ENCODE results near the gene TBX15.
A peak's percentile ranks its signal among the peaks of the same experiment; 100 is the strongest.

The TBX15 gene

DNA sequence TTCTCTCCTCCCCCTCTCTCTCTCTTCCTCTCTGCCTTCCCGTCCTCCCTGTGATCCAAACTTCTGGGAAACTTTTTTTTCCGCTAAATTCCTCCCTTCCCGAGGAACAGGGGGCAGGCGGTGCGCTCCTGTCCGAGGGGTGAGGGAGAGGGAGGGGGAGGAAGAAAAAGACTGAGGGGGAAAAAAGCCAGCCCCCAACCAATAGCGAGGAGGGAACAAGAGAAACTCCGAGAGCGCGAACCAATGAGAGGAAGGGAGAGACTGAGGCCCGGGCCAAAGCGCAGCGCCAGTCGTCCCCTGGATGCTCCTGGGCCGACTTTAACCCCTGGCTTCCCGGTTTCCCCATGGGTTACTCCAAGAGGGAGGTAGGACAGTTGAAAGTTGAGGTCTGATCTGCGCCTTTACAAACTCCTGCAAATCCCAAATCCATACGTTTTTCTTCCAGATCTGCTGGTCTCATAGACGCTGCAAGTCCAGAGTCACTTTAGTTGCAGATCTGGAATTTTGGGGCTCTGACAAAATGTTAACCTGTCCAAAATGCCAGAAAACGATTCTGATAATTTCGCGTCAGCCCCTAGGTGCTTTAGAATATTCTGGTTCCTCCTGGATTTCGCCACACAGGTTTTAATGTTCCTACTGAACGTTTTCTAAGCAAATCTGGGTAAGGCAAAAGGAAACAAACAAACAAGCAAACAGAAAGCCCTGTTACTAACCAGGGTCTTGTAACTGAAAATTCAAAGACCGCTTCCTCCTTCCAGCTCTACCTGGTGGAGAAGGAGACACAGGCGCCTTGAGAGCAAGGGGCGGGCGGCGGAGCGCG, at the start of gene TBX15:
TSS of gene TBX15 (minus strand) at position 158 of the 820 bp plus-strand sequence. CDS start 548 bp downstream, outside the sequence.
- DNase-seq: no peak

DNA sequence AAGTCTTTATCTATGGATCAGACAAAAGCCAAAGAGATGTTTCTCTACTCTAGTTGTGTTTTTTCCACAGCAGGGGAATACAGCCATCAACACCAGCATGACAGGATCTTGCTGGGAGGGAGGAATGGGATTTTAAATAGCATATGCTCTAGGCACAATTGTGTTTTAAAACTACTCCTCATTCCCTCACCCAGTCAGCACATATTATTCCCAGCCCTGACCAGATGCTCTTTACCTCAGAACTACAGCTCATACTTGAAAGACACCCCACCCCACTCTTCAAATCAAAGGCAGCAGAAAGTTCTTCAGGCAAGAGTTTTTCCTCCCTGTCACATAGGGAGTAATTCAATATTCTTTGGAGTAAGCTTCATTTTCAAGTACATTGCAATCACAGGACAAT, 46.2 kb upstream of the TBX15 start:
- DNase-seq: no peak

DNA sequence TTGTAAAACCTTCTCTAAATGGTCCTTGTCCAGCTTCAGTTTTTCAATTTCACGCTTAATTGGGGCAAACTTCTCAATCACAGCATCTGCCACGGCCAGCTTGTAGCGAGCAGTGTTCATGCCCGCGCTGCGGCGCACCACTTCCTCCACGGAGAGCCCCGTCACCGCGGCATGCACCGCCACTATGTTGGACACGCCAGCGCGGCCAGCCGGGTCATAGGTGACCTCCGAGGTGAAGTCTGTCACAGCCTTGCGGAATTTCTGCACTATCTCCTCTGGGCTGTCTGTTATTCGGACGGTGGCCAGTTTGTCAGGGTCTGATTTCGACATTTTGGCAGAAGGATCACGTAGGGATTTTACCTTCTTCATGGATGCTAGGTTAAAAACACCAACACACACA, 44.8 kb upstream of the TBX15 start:
- no peak for DNase-seq

DNA sequence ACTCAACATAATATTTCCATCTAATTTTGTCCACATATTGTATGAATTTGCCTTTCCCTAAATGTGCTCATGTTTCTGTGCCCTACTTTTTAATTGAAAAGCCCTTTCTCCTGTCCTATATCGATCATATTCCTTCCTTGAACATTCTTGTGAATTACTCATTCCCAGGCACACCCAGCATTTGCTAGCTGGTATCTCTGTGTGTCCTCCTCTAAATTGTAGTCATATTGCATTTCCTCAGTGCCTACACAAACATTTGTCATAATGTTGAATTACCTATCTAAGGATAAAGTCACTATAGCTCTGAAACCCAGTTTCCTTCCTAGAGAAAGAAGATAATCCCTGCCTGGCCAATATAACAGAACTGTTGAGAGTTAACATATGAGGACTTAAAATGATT, 39.6 kb upstream of the TBX15 start:
- no peak for DNase-seq

DNA sequence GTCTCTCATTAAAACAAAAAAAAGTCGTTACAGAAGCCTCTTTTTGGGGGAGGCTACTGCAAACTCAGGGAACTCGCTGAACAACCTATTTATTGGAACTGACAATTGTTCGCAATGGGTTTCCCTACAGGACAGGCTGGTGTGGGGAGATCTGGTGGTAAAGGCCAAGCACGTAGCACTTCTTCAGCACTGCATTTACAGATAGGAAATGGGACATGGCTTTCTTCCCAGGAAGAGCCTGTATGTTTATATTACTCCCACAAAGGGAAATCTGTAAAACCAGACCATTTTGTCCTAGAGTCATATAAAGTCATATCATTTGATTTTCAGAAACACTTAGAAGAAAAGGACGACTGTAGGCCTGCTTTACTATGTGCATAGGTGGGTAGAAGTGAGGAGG, 38.8 kb upstream of the TBX15 start:
- no peak for DNase-seq

DNA sequence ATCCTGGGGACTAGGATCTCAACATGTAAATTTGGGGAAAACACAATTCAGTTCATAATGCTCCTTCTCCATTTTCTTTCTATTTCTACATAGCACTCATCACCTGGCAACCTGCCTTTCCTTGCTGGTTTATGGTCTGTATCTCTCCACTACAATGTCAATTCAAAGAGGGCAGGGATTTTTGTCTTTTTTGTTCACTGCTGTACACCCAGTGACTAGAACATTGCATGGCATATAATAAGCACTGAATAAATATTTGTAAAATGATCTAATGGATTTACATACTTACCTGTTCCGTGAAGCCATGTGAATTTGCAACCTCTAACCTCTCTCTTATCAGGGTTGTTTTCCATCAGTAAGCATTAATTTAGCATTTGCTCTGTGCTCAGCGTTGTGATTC, 27.4 kb upstream of the TBX15 start:
- no peak for DNase-seq

DNA sequence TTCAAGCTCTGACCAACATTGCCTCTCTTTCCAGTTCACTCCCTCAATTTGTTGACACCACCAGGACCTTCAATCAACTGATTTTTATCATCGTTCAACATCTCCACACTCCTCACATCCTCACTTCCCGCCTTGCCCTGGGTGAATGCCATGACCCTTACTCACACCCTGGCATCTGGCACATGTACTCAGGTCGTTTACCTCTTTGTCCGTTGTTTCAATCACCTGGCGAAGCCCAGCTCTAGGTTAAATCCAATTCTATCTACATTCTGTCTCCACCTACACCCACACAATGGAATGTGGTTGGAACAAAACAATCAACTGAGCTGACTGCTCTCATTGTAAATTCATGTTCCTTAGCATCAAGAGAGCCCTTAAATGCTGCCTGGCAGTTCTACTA, 24.2 kb upstream of the TBX15 start:
- DNase-seq: no peak

DNA sequence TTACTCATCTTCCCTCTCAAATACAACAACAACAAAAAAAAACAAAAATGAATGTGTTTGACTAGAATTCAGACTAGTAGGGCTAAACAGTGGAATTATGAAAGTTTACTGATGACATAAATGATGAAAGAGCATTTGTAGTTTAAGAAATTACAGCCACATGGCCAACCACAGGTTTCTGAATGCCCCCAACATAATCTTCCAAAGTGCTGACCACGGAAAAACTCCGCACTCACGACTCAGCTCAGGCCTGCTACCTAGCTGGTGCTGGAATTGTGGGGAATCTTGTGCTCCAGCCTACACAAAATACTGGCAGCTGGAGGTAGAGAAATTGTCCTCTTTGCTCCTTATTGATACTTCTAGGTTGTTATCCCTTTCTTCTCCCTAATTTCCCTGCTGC, 23.6 kb upstream of the TBX15 start:
- DNase-seq: no peak

DNA sequence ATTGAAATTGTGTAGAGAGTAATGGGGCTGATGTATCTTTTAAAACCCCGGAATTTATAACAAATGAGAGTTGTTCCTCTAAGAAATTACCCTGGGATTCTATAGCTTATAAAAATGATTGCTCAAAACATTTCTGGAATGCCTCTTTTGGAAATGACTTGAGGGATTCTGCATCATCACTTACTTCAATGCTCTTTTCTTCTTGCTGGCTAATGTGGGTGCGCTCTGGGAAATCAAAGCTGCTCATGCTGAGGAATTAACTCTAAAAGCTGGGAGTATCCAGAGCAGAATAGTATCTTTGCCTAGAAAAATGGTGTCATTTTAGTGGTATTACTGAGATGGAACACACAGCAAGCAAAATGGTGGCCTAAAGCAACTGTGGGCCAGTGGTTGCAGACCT, 23.0 kb upstream of the TBX15 start:
- no peak for DNase-seq

DNA sequence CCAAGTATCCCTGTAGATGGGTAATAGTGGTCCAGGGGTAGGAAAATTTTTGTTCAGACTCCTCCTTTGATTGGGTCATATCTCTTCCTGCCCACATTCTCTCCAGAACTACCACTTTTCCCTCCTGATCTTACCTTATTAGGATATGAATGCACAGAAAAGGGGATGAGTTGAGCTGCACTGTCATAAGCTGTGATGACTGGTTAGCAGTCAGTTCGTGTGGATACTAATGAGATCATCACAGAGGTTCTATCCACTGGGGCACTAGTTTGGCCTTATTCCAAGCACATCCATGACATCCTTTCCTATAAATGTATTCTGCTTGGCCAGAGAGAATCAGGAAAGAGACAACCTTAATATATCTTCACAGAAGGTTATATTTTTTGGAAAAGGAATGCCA, 22.1 kb upstream of the TBX15 start:
- DNase-seq: no peak

DNA sequence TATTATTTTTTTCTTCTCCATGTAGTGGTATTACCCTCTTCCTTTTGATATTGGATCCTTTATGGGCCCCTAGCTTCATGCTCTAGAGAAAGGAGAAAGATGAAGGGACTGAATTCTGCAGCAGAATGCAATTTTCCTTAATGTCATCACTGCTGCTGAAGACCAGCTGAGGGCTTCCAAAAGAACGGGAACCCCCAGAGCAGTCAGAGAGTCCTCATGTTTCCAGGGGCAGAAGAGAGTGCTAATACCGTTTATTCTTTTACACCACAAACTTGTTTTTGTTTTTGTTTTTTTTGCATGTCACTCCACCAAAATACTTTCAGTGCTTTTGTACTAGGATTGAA, 21.1 kb upstream of the TBX15 start:
- DNase-seq: no peak

DNA sequence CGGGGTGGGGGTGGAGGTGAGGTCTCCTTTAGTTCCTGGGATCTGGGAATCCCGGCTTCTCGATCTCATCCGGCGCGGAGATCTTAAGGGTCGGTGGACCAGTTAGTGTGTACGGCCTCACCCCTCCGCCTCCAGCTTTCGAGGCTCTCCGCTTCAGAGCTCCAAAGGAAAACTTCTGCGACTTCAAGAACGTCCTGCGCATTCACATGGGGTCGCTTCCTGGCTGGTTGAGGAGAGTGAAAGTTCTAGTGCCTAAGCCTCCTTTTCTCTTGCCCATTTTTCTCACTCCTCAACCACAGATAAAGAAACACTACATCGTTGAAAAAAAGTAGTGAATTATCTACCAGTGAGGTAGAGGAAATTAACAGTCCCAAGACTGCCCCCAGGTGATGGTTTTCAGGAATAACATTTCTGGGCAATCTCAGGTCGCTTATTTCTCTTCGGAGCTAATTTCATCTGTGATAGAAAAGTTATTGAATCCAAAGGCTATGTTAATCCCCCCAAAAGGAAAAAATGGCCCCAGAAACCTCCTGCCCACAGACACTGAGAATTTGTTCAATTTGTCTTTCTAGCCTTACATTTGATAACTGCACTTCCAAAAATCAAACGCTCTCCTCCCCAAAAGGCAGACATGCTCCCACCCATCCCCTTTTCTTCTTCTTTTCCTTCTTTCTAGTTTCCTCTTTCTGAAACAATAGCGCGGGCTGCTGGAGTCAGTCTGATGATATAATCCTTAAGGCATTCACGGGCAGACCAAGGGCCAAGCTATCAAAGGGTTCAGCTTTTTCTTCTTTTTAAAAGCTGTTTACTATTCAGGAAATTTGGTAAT, 20.6 kb upstream of the TBX15 start:
- DNase-seq: peak; percentile 9

DNA sequence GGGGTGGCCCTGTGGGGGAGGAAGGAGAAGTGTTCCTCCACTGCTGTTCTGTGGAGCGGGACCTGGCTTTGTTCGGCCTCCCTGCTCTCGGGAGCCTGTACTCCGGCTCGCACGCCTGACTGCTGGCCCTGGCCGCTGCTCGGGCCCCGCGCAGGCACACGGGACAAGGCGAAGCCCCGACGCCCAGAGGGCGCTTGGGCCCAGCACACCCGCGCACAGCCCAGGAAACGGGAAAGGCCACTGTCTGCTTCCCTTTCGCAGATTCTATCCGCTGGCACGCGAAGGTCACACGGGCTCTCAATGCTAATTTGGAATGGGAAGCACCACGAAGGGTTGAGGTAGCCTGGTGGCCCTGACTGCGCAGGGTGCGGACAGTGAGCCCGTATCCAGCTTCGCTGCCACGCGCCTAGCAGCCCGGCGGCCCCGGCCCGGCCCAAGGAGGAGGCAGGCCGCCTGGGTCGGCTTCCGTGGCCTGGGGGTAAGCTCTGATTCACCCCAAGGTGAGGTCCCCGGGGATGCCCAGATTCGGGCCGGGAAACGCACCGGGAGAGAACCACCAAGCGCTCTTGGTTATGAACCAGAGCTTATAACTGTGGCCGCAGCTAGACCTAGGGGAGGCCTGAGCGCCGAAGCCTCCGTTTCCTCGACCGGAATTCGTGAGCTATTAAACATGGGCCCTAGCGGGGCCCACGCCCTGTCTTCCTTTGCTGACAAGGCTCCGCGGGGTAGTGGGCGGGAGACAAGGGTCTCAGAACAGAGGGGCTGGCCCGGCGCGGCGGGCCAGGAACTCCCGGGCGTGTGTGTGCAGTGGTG, 19.7 kb upstream of the TBX15 start:
- no peak for DNase-seq

DNA sequence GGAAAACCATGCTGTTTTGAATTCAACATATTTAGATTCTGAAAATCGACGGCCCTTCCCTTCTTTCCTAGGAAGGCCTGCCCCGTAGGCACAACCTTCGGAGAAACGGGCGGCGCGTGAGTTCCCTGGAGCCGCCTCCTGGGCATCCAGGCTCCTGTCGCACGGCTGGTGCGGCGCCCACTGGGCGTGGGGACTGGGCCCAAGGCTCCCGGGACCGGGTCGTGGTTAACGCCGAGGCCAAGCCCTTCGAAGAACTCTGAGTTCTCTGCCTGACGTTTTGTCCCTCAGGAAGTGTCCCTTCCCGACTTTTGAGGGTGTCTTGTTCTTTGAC, 19.2 kb upstream of the TBX15 start:
- DNase-seq: no peak

DNA sequence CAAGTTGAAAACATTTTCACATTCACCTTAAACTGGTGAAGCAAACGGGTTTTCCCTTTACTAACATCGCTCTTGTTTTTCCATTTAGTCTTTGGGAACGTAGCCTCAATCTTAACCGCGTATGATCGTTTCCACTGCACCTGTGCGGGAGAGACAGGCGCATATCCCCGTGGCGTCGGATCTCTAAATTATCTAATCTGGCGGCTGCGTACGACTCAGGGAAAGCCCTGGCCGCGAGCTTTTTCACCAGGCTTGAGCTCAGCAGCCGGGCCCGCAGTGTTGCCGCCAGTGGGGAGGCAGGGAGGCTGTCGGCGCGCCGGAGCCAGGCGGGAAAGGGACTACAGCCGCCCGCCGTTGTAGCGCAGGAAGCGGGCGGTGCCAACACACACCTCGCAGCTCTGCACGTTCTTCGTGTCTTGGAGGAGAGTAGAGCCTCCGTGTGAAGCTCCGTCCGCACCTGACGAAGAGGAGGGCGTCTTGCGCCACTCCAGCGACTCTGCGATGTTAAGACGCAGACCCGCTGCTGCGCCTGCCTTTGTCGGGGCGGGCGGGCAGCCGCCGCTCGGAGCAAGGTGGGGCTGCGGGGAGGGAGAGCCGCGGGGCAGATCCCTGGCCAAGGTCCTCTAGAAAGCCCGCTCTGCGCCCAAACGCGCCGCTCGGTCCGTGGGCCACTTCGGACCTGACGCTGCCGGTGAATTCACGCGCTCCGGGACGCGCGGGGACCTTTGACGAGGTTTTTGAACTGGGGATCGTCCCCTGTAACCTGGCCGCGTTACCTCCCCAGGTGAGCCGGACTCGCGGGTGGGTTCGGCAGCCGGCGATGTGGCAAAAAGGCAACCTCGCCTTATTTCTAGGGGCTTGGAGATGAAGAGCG, 18.5 kb upstream of the TBX15 start:
- no peak for DNase-seq

DNA sequence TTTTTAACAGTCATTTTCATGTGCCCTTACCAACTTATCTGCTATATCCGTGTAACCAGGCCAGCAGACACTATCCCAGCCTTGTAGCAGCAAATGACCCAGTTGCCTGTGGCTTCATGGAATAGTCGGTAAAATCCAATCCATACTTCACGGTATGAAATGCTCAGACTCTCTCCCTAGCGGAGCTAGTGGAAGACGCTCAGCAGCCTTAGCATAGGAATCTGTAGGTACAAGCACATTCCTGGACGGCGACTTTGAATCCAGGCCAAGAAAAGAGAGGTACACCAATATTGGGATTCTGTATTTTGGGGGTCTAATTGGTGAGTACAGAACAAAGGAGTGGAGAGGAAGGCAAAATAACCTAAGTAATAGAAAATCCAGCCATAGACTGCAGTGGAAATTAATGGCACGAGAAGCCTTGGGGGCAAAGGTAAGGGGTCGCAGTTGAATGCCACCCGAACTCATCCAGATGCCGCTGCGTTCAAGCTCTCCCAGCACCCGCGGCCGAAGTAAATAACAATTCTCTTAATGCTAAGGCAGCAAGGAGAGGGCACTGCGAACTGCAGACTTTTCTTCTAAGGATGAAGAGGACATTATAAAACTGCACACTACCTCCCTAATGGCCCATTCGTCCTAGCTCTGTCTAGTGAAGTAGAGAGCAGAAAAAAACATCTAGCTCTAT, 17.7 kb upstream of the TBX15 start:
- DNase-seq: no peak

DNA sequence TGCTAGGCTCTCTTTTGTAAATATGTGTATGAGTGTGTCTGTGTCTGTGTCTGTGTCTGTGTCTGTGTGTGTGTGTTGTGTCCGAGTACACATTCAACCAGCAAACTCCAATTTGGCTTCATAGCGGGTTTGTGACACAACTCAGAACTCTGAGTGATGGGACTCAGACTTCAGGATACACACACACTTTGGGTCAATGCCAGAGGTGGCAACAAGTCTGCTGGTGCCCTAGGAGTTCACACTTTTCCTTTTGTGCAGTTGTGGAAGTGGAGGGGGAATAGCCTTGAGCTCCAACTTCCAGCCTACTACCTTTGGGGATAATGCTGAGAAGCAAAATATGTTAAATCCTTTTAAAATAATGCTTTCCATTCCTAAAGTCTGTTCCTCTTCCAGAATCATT, 16.6 kb upstream of the TBX15 start:
- DNase-seq: no peak

DNA sequence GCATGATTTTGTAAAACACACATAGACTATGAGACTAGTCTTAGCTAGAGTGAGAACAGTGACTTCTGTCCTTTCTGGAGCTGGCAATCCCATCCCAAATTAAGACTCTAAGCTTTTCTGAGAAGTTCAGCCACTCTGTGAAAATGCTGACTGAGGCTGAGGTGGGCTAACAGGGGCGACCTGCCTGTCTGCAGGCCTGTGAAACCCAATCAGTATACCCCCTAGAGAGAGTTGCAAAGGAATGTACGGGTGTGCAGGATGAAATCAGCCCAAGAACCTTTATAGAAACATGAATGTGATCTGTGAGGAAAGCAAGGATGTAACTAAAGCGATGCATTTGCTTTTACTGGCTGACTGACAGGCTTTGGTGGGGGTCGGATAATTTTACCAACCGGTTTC, 16.0 kb upstream of the TBX15 start:
- DNase-seq: no peak

DNA sequence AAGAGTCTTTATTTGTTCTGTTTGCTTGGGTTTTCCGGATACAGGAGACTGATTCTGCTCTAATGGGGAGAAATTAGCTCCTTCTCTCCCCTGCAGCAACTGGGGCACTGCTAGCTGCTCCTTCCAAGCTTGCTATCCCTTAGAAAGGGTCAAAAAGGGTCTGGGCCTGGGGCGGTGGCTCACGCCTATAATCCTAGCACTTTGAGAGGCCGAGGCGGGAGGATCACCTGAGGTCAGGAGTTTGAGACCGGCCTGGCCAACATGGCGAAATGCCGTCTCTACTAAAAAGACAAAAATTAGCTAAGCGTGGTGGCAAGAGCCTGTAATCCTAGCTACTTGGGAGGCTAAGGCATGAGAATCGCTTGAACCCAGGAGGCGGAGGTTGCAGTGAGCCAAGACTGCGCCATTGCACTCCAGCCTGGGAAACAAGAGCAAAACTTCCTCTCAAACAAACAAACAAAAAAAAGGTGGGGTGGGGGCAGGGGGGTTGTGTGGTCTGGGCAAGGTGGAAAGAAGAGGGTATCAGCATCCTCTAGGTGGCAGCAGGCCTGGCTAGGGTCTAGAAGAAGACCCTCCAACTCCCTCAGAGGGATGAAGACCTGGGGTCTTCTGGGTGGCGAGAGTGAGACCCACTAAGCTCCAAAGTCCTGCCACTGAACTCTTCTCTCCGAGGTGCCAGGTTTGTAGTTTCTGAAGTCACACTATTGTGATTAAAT, 15.4 kb upstream of the TBX15 start:
- DNase-seq: no peak

DNA sequence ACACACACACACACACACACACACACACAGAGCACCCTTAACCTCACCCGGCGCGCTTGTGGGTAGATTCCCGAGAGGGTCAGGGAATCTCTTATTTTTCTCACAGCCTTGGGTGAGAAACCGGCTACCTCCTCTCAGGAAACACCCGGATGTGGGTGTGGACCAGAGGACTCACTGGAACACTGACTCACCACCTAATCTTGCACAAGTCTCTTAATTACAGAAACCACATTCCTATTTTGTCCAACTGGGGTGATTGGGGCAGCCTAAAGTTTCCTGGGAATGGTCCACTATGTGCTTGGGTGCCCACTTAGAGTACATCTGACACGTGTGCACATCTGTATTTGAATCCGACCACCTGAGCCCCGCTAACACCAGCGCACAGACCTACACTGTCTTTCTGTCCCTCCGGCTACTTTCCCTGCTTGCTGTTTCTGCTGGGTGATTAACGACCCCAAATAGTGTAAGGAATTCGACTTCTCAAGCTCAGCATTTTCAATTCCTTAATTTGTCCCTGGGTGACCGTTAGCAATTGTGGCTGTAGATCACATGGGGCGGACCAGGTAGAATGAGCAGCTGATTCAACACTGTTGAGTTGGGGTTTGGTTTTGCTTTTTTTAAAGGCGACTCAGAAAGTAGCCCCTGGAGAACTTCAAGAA, 14.0 kb upstream of the TBX15 start:
- no peak for DNase-seq

Data from CD4-positive, alpha-beta T cell treated with Interleukin-17A for 1 hour (primary cell).